Renal cortex interstitium (tissue), 3 donors: ENCODE data around the gene HRK. TPM values are rescaled to one million over a fixed set of nuclear protein-coding genes. Genes with fewer than 3 reads are reported as not detected.

Source experiments
- polyA plus RNA-seq, 3 donors: library from polyadenylated mRNA; unstranded; fragments of 120-200 nt; gene quantifications; one replicate each; pipeline ENCODE4 v1.2.1, GENCODE V29; 2013; ENCODE audit not compliant: insufficient read length in 3 of 3

The HRK gene
- polyA plus RNA-seq, 3 donors = 0.48 to 0.74 (median 0.65) TPM

Other genes starting within 250 kb of the HRK start
- 10 to 100 TPM; 29.2 to 32.8 (median 30.3) TPM for gene SPRING1, start 143.4 kb downstream of the HRK start, polyA plus RNA-seq
- gene RNFT2, start 143.1 kb downstream of the HRK start, polyA plus RNA-seq = 1 to 10 TPM; 4.1 to 6.7 (median 5.4) TPM
- 10 to 100 TPM; 24.4 to 25.3 (median 24.4) TPM for gene FBXW8, start 29.5 kb upstream of the HRK start, polyA plus RNA-seq
- 10 to 100 TPM in 2 of 3 donors, 1 to 10 TPM in 1; 8.4 to 12.7 (median 11.1) TPM for gene TESC, start 218.0 kb upstream of the HRK start, polyA plus RNA-seq